DLD1 (cell line): ENCODE measurements around the gene SCN4A.
"Not testable (repeated sequence)": the region's sequence is repeated elsewhere in the genome, so short reads cannot be mapped to it uniquely, and the experiment has no call there.

Experiments used
- in situ Hi-C: cut with HindIII; loops from 2 replicates; pipeline ENCODE4 v1.10.0; 2017; ENCODE audit warnings: low sequenced_read_pairs

The SCN4A gene

DNA sequence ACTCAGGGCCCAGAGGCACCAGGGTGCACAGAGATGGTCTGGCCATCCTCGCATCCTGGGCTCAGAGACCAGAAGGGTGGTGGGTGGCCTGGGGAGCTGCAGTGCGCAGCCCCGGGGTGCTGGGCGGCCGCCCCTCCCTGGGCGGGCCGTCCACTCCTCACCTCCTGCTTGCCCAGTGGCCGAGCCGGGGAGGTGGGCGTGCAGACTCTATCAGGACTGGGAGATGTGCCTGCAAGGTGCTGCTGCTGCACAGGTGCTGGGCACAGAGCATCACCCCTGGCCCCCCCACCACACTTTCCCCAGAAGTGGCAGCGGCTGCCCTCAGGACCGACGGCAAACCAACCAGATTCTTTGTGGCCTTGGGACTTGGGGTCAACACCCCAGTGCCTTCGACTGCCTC lies at the start of gene SCN4A:
TSS of gene SCN4A (minus strand) at position 123 of the 400 bp plus-strand sequence. CDS start at position 46, 77 bp downstream.
- in situ Hi-C loops, result no loop called here

DNA sequence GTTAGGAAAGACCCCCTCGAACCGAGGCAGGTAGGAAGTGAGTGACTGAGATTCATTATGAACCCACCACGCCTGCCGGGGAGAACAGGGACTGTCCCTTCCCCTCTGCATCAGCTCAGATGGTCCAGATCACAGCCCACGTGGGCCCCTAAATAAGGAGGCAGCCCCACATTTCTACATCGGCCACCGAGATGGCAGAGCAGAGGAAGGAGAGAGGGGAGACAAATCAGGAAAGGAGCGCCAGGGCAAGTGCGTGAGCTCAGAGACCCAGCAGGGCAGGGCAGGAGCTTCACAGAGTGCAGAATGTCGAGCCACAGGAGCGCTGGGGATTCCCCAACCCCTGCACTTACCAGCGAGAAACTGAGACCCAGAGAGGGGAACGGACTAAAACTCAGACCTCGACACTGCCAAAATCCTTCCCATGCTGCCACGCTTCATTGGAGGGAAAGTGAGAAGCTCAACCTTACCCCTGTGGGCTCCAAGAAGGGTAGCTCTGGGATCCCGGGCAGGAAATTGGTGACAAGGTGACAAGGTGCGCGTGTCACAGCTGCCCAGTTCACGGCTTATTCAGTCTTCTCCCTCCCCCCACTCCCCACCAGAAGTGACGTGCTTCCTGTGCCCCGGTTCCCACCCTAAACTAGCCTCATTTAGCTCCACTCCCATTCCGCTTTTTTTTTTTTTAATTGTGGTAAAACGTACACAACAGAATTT lies 47.5 kb upstream of the SCN4A start, which contains the start of gene ICAM2:
TSS of gene ICAM2 (minus strand) at position 578 of the 711 bp plus-strand sequence. CDS start 13,942 bp downstream, outside the sequence.
- in situ Hi-C loops, result no loop called here

DNA sequence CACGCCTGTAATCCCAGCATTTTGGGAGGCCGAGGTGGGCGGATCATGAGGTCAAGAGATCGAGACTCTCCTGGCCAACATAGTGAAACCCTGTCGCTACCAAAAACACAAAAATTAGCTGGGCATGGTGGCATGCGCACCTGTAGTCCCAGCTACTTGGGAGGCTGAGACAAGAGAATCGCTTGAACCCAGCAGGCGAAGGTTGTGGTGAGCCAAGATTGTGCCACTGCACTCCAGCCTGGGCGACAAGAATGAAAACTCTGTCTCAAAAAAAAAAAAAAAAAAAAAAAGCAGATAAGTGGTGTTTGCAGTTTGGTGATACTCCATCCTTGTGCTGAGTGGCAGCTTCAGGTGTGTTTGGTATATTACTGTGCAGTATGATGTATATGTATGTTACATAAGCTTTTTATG lies 46.8 kb upstream of the SCN4A start:
- in situ Hi-C loops, result loop anchor here (10.0 kb wide), 1 partner anchor 95 kb away; no protein-coding TSS in a partner anchor

DNA sequence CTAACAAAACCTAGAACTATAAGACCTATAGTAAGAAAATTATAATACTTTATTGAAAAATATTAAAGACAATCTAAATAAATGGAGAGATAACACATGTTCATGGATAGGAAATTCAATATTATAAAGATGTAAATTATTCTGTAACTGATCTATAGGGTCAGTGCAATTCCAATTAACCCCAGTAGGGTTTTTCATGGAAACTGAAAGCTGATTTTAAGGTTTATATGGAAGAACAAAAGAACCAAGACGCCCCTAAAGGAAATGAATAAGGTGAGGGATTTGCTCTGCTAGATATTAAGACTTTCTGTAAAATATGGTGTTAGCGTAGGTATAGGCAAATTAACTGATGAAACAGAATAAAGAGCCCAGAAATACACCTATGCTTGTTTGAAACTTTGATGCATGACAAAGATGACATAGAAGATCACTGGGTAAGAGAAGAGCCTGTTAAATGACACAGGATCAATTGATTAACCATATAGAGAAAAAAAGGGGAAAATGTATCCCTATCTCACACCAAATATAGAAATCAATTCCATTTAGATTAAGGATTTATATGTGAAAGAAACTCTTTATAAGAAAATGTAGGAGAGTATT lies 44.8 kb upstream of the SCN4A start:
- in situ Hi-C loops, result loop anchor here (10.0 kb wide), 1 partner anchor 93 kb away; no protein-coding TSS in a partner anchor

DNA sequence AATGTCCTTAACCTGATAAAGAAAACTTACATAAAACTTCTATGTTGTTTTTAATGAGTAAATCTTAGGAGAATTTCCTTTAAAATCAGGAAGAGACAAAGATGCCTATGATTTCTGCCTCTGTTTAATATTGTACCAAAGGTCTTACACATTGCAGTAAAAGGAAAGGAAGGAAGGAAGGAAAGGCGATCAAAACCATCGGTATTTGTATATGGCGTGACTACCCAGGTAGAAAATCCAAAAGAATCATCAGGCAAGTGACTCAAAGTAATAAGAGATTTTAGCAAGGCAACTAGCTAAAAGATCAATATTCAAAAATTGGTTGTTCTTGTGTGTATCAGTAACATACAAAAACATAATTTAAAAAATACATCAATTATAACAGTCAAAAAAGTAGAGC lies 44.3 kb upstream of the SCN4A start:
- in situ Hi-C loops, result loop anchor here (10.0 kb wide), 1 partner anchor 92 kb away; no protein-coding TSS in a partner anchor

DNA sequence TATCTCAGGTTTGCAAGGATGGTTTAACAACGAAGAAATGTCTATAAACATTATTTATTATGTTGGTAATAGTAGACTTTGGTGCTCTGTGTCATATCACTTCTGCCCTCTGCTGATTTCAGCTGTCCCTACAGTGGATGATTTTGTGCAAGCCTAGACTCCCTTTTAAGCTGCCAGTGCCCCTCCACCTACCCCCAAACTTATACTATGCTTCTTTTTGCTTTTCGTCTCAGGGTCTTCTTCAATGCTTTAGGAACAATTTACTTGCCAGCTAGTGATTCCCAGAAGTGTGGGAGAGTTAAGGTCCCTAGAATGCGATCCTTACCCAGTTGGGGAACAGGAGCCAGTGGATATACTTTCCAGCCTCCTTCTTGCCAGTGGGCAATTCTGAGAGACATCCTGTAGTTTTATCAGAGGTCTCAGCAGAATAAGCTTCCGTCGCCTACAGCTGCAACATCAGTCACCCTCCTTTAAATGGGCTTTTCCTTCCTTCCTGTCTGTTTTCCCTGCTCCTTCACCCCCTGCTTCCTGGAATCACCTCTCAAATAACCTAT lies 43.6 kb upstream of the SCN4A start:
- in situ Hi-C loops, result loop anchor here (10.0 kb wide), 1 partner anchor 92 kb away; no protein-coding TSS in a partner anchor

DNA sequence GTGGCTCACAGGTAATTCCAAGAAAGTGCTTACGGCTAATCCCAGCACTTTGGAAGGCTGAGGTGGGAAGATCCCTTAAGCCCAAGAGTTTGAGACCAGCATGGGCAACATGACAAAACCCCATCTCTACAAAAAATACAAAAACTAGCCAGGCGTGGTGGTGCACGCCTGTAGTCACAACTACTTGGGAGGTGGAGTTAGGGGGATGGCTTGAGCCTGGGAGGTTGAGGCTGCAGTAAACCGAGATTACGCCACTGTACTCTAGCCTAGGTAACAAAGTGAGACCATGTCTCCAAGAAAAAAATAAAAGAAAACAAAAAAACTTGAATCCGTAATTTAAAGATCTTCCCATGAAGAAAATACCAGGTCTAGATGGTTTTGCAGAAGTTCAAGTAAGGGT lies 42.7 kb upstream of the SCN4A start:
- in situ Hi-C loops, result loop anchor here (10.0 kb wide), 1 partner anchor 91 kb away; no protein-coding TSS in a partner anchor

DNA sequence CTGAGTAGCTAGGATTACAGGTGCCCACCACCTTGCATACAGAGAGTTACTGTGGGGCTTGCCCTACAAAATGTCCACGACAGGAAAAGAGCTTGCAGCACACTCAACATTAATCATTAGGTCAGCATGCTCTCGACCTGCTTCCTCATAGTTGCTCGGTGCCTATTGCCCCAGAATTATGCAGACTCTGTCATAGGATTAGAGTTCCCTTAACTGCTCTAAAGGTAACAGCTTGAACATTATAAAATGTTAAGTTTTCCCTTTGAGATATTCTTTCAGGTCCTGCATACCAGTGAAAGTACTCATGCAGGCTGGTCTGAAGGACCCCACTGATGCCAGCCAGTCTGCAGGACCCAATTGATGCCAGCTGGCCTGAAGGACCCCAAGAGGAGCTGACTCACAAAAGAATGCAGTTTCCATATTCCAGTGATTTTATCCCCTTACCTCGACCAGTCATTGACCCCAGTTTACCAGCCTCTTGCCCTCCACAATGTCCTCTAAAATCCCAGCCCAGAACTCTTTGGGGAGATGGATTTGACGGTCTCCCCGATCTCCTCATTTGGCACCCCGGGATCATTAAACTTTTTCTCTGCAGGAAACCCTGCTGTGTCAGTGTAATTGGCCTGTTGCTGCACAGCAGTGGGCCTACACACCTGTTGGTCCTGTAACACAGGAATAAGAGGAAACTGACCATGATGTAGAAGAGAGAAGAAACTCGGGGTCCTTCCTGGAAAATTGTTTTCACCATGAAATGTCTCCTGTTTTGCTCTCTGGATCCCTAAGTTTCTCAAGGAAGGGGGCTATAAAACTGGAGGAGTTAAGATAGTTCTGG lies 37.1 kb upstream of the SCN4A start:
- in situ Hi-C loops, result loop anchor here (10.0 kb wide), 1 partner anchor 85 kb away; no protein-coding TSS in a partner anchor

DNA sequence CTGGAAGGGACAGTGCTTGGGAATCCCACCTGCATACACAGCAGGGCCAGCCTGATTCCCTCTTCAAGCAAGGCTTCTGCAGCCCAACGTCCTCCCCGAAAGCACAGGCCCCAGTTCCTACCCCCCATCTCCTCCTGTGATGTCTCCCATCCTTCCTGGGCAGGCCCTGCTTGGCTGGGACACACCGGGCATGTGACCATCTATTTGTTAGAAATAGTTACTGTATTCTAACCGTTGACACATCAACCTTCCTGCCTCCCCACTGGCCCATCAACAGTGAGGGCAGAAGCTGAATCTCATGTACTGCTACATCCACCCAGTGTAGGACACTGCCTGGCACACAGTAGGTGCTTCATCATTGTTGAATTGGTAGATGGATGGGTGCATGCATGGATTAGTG lies 36.1 kb upstream of the SCN4A start:
- in situ Hi-C loops, result no loop called here

DNA sequence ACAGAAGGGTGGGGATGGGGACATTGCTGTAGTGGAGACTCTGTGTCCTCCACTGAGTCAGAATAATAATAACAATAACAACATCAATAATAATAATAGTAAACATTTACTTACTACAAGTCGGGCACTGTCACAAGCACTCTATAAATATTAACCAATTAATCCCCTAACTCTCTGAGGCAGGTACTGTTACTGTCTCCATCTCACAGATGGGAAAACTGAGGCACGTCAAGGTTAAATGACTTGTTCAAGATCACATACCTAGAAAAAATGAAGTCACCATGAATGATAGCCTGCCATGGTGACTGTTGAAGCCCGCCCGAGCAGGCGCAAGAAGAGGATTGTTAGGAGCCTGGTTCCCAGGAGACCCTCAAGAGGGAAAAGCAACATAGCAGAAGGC lies 35.6 kb upstream of the SCN4A start:
- in situ Hi-C loops, result no loop called here

DNA sequence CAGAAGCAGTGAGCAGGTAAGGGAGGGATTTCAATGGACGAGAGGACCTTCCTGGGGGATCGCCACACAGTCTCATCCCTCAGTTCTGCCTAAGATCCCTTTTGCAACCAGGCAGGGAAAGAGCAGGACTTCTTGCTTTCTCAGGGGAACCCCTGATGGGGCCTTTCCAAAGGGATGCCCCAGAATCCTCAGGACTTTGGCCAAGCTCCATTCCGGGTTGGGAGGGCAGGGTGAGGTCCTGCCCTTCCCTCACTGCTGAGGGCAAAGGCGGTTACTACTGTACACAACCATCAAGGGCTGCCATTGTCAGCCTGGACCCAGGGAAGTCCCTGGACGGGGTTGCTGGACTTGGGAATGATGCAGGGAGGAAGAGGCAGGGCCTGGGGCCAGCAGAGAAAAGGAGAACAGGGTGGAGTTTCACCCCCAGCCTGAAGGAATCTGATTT lies 35.1 kb upstream of the SCN4A start:
- in situ Hi-C loops, result no loop called here

DNA sequence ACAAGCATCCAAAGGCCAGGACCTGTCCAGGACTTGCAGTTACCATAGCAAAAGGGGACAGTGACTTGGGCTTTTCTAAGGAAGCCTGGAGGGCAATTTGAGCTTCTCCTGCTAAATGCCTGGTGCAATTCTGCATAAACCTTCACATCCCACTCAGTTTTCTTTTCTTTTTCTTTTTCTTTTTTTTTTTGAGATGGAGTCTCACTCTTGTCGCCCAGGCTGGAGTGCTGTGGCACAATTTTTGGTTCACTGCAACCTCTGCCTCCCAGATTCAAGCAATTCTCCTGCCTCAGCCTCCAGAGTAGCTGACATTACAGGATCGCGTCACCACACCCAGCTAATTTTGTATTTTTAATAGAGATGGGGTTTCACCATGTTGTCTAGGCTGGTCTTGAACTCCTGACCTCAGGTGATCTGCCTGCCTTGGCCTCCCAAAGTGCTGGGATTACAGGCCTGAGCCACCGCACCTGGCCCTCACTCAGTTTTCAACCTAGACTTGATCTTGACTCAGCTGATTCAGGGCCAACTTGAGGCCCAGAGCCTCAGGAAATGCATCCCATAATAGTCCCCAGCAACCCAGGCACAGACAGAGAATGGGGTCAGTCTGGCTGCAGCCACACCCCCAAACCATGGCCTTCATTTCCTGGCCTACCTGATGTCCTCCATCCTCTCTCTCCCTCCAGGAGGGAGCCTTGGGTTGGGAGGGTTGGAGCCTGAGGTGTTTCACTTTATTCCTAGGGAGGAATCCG lies 34.5 kb upstream of the SCN4A start:
- in situ Hi-C loops, result not testable (repeated sequence)

DNA sequence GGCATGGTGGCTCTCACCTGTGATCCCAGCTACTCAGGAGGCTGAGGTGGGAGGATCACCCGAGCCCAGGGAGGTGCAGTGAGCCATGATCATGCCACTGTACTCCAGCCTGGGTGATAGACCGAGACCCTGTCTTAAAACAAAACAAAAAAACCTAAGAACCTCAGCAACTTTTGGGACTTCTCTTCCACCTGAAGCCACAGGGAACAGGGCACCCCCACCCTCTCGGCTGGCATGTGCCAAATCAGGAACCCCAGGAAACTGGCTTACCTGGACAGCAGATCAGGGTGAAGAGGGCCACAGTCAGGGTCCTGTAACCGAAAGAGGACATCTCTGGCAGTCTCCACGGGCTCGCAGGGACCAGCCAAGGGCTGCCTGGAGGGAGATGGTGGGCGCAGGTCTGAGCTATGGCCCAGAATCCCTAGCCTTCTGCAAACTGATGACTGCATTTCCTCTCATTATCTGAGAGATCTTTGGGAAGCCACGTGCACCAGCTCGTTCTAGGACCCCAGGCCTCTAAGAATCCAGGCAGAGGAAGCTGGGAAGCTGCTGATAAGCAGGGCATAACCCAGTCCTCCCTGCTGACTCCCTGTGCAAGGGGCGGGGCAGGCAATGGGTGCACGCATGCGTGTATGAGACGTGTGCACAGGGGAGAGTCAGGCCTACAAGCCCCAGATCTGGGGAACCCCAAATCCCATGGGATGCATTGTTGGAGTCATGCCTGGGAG lies 33.8 kb upstream of the SCN4A start:
- in situ Hi-C loops, result no loop called here

DNA sequence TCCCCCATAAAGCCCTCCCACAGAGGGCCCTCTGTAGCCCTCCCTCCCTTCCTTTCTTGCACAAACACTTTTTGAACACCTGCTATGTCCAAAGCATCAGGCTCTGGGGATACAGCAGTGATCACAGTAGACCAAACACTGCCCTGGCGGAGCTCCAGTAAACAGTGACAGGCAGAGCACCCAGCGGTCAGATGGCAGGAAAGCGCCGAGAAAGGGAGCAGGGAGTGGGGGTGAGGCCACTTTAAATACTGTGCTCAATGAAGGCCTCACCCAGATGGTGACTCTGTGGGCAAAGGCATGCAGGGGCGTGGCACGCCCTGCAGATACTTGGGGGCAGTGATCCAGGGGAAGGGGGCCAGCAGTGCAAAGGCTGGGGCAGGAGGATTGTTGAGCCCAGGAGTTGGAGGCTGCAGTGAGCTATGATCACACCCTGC lies 33.0 kb upstream of the SCN4A start:
- in situ Hi-C loops, result no loop called here

DNA sequence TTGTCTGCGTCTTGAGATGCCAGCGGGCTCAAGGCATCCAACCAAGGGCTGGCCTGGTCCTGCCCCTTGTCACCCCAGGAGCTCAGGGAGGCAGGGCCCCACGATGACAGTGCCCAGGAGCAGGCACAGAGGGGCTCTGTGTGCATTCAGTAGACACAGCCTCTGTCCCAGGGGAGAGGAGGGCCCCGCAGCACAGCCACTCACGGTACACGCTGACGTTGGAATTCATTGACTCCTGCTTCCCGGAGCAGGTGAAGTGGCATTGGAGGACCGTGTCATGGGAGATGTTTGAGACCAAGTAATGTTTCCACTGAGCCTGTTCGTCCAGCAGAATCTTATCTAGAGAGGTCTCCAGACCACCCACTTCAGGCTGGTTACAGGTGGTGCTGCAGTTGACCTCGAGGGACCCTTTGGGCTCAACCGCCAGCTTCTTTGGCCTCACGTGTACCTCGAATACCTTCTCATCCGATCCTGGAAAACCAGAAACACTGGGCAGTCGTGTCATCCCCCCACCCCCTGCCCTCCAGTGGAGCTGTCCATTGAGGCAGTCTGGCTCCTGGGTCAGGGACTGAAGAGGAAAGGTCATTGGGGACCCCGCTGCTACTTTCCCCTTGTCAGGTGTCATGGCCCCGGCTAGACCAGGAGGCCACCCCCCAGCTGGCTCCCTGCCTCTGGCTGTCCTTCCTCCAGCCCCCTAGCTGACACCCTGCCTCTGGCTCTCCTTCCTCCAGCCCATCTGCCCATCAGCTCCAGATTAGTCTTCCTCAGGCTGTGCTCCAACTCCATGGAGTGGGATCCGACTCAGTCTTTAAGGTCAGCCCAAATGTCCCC lies 32.4 kb upstream of the SCN4A start:
- in situ Hi-C loops, result no loop called here

DNA sequence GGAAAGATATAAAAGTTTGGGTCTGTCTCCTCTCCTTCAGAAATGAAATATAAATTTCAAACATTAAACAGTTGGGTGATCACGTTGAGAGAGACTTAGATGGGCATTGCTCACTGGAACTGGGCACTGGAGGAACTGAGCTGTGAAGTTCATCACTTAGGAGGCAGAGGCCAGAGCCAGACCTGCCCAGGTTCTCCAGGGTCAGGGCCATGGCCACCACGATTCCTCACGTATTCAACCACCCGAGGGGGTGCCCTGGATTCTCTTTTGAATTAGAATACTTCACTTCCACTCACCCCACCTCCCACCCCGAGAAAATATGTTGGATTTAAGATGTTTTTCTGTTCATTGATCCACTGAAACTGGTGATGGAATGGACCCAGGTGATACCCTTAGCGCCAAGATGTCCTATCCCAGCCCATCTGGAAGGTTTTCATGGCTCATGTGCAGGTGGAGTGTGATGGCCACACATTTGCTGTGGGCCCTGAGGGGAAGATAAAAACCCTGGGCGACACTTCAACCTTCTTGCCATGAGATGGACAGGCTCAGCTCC lies 31.6 kb upstream of the SCN4A start:
- in situ Hi-C loops, result no loop called here

DNA sequence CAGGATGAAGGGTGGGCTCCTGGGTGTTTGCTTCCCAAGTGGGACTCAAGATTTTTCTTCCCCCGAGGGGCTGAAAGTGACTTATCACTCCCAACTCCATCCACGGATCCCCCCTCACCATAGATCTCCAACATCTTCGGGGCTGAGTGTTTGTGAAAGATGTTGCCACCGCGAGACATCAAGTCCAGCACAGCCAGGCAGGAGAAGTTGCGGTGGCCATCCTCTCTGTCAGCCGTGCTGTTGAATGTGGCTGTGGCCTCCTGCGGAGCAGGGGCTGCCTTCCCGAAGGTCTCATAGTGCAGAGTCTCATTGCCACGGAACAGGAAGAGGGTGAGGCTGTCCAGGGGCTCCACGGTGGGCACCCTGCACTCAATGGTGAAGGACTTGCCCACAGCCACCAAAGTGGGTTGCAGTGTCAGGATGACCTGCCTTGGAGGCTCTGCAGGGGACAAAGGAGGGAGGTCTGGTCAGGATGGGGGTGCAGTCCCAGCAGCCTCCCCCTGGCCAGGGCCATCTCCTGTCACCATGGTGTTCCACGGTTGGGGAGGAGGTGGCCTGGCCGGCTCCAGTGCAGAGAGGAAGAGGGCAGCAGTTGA lies 30.9 kb upstream of the SCN4A start:
- in situ Hi-C loops, result no loop called here
